HG02970 (cell line): ENCODE data around the gene CYP24A1.

Experiments
- ATAC-seq: cut with Tn5 transposase; IDR thresholded peaks from one replicate; pipeline ENCODE4 v1.9.1; 2021; ENCODE audit warnings: mild to moderate bottlenecking, moderate library complexity, moderate number of reproducible peaks; ENCODE audit not compliant: unreplicated experiment, low FRiP score

The CYP24A1 gene

GRCh38 chr20:54177378-54177777 is 3.6 kb upstream of the CYP24A1 start:
- no peak for ATAC-seq

GRCh38 chr20:54176610-54177009 is 2.8 kb upstream of the CYP24A1 start:
- no peak for ATAC-seq

- ATAC-seq, result no peak
These were observed 830 bp upstream of the CYP24A1 start for GRCh38 chr20:54174457-54175175.

- no peak for ATAC-seq
These were observed 732 bp downstream of the CYP24A1 start for GRCh38 chr20:54172856-54173652.

GRCh38 chr20:54172532-54172855 is 1.3 kb downstream of the CYP24A1 start:
- ATAC-seq, result no peak

GRCh38 chr20:54170963-54171362 is 2.8 kb downstream of the CYP24A1 start:
- ATAC-seq, result no peak

- no peak for ATAC-seq
These were observed 3.7 kb downstream of the CYP24A1 start for GRCh38 chr20:54170026-54170471.

GRCh38 chr20:54168961-54169862 is 4.6 kb downstream of the CYP24A1 start:
- no peak for ATAC-seq

- no peak for ATAC-seq
These were observed 5.6 kb downstream of the CYP24A1 start for GRCh38 chr20:54167909-54168872.

GRCh38 chr20:54166987-54167662 is 6.7 kb downstream of the CYP24A1 start:
- ATAC-seq, result no peak

- no peak for ATAC-seq
These were observed 8.0 kb downstream of the CYP24A1 start for GRCh38 chr20:54165803-54166202.

GRCh38 chr20:54165014-54165413 is 8.8 kb downstream of the CYP24A1 start:
- ATAC-seq, result no peak

- ATAC-seq, result no peak
These were observed 10.4 kb downstream of the CYP24A1 start for GRCh38 chr20:54163402-54163801.

GRCh38 chr20:54162378-54163009 is 11.3 kb downstream of the CYP24A1 start:
- no peak for ATAC-seq

GRCh38 chr20:54161821-54162149 is 12.0 kb downstream of the CYP24A1 start:
- ATAC-seq, result no peak

GRCh38 chr20:54161008-54161820 is 12.6 kb downstream of the CYP24A1 start:
- no peak for ATAC-seq

- no peak for ATAC-seq
These were observed 13.4 kb downstream of the CYP24A1 start for GRCh38 chr20:54160065-54161007.
